AG04449 (cell line): ENCODE measurements around the gene PMEPA1.

ENCODE experiments used
- CTCF ChIA-PET: fragments of 350-600 bp; formaldehyde crosslinking; extraction: SDS; loops from one replicate; lab custom pipeline; 2021; ENCODE audit warnings: antibody characterized with exemption; lab: Yijun Ruan, JAX
- POLR2A ChIA-PET: fragments of 400-600, 350-600 bp; formaldehyde crosslinking; extraction: SDS; loops from one replicate; lab custom pipeline; 2020; ENCODE audit warnings: antibody characterized with exemption, inconsistent platforms; lab: Yijun Ruan, JAX
- DNase-seq: peaks from one replicate; pipeline ENCODE4 v3.0.0-alpha.2; 2010; ENCODE audit warnings: low read depth, low spot score
- H3K4me3 ChIP-seq: 2 replicates; pipeline ENCODE4 v1.5.1; 2011; ENCODE audit warnings: low read depth, mild to moderate bottlenecking, control low read depth, low read length
- CTCF ChIP-seq: IDR thresholded peaks from one replicate; pipeline ENCODE4 v1.5.1; 2011; ENCODE audit warnings: mild to moderate bottlenecking, moderate library complexity, low read length, control low read depth, inconsistent platforms; ENCODE audit not compliant: insufficient read depth; ENCODE audit errors: missing control alignments

Gene PMEPA1

GRCh38 chr20:57738484-57738883, 28.7 kb upstream of the PMEPA1 start:
- TF ChIP-seq CTCF: no peak
- H3K4me3 ChIP-seq: no peak overlapping the region
- POLR2A ChIA-PET: no interaction called here
- CTCF ChIA-PET: no interaction called here
- DNase-seq: no peak

- TF ChIP-seq CTCF: no peak
- ChIA-PET POLR2A (no interaction called here), CTCF (no interaction called here)
- no peak overlapping the region for H3K4me3 ChIP-seq
- no peak for DNase-seq
Observed at GRCh38 chr20:57738053-57738452, 28.2 kb upstream of the PMEPA1 start.

- TF ChIP-seq CTCF: no peak
- no peak overlapping the region for H3K4me3 ChIP-seq
- POLR2A ChIA-PET: no interaction called here
- CTCF ChIA-PET: no interaction called here
- DNase-seq: no peak
Observed at GRCh38 chr20:57737349-57737748, 27.5 kb upstream of the PMEPA1 start.

GRCh38 chr20:57736738-57737347, 27.0 kb upstream of the PMEPA1 start:
- TF ChIP-seq CTCF: no peak
- POLR2A ChIA-PET: no interaction called here
- no peak for DNase-seq
- H3K4me3 ChIP-seq: no peak overlapping the region
- CTCF ChIA-PET: no interaction called here

GRCh38 chr20:57735831-57736737, 26.3 kb upstream of the PMEPA1 start:
- no peak overlapping the region for H3K4me3 ChIP-seq
- POLR2A ChIA-PET: no interaction called here
- CTCF ChIA-PET: interaction anchor here (1.2 kb wide), 1 partner anchor 18 kb away, joined by 4 read pairs; no protein-coding TSS in a partner anchor
- no peak for DNase-seq
- no peak for TF ChIP-seq CTCF

- no peak for TF ChIP-seq CTCF
- H3K4me3 ChIP-seq: no peak overlapping the region
- ChIA-PET CTCF (interaction anchor here (1.2 kb wide), 1 partner anchor 19 kb away, joined by 4 read pairs; no protein-coding TSS in a partner anchor), POLR2A (no interaction called here)
- no peak for DNase-seq
Observed at GRCh38 chr20:57734754-57735153, 24.9 kb upstream of the PMEPA1 start.
